Activated T-cell treated with anti-CD3 and anti-CD28 coated beads, Interleukin-2, amount 50 U/mL, for 4 hours (primary cell): ENCODE results near the gene AGBL4. TPM values are rescaled to one million over a fixed set of nuclear protein-coding genes. Genes with fewer than 3 reads are reported as not detected.

Experiments
- ATAC-seq, 2 donors: fragments of 200-7000 bp; cut with Tn5 transposase; one replicate each; pipeline ENCODE4 v1.10.0; 2021
- DNase-seq: peaks from one replicate; pipeline ENCODE4 v3.0.0-alpha.2; 2020
- H3K27me3 Mint-ChIP-seq: one replicate; pipeline ENCODE4 v1.8.0; 2021; ENCODE audit warnings: low read depth, mixed read lengths
- H3K36me3 Mint-ChIP-seq: one replicate; pipeline ENCODE4 v1.8.0; 2022; ENCODE audit warnings: mixed read lengths; ENCODE audit not compliant: insufficient read depth
- H3K4me1 Mint-ChIP-seq: one replicate; pipeline ENCODE4 v1.8.0; 2021; ENCODE audit warnings: low read depth, mixed read lengths
- H3K4me3 Mint-ChIP-seq: one replicate; pipeline ENCODE4 v1.8.0; 2021; ENCODE audit warnings: mild to moderate bottlenecking, moderate library complexity, mixed read lengths
- H3K9me3 Mint-ChIP-seq: one replicate; pipeline ENCODE4 v1.8.0; 2021; ENCODE audit warnings: mixed read lengths
- total RNA-seq, 3 donors: library from RNA; stranded (reverse); gene quantifications; one replicate each; pipeline ENCODE4 v1.2.1, GENCODE V29; 2021

AGBL4 gene
- total RNA-seq, 3 donors from 2014 or later = not detected

- H3K36me3 Mint-ChIP-seq = no peaks in the 10 kb centered on the region
- ATAC-seq (no peak), DNase-seq (no peak)
- no peaks in the 10 kb centered on the region for H3K9me3 Mint-ChIP-seq
- H3K4me3 Mint-ChIP-seq = no peak overlapping the region
- peaks cover under 1% of the 10 kb centered on the region for H3K27me3 Mint-ChIP-seq
- no peaks in the 10 kb centered on the region for H3K4me1 Mint-ChIP-seq
Observed at GRCh38 chr1:48572134-48572533, 1451.6 kb downstream of the AGBL4 start.

GRCh38 chr1:48571303-48571987 lies 1452.3 kb downstream of the AGBL4 start:
- peaks cover 1% of the 10 kb centered on the region for H3K27me3 Mint-ChIP-seq
- no peak for ATAC-seq
- no peaks in the 10 kb centered on the region for H3K4me1 Mint-ChIP-seq
- no peak for DNase-seq
- H3K36me3 Mint-ChIP-seq = no peaks in the 10 kb centered on the region
- no peak overlapping the region for H3K4me3 Mint-ChIP-seq
- no peaks in the 10 kb centered on the region for H3K9me3 Mint-ChIP-seq

- Mint-ChIP-seq H3K4me1 (no peaks in the 10 kb centered on the region), H3K9me3 (no peaks in the 10 kb centered on the region), H3K4me3 (no peak overlapping the region), H3K36me3 (no peaks in the 10 kb centered on the region), H3K27me3 (peaks cover 1% of the 10 kb centered on the region)
- ATAC-seq = no peak
- no peak for DNase-seq
Observed at GRCh38 chr1:48570568-48570967, 1453.2 kb downstream of the AGBL4 start.

GRCh38 chr1:48568501-48568900 lies 1455.3 kb downstream of the AGBL4 start:
- ATAC-seq = no peak
- H3K9me3 Mint-ChIP-seq = no peaks in the 10 kb centered on the region
- H3K36me3 Mint-ChIP-seq = no peaks in the 10 kb centered on the region
- no peak for DNase-seq
- no peaks in the 10 kb centered on the region for H3K4me1 Mint-ChIP-seq
- H3K4me3 Mint-ChIP-seq = no peak overlapping the region
- peaks cover 4% of the 10 kb centered on the region for H3K27me3 Mint-ChIP-seq

- Mint-ChIP-seq H3K4me3 (no peak overlapping the region), H3K36me3 (no peaks in the 10 kb centered on the region), H3K27me3 (peaks cover 4% of the 10 kb centered on the region), H3K9me3 (no peaks in the 10 kb centered on the region), H3K4me1 (no peaks in the 10 kb centered on the region)
- no peak for ATAC-seq
- no peak for DNase-seq
Observed at GRCh38 chr1:48566492-48566891, 1457.3 kb downstream of the AGBL4 start.

- DNase-seq (no peak), ATAC-seq (no peak)
- Mint-ChIP-seq H3K4me3 (no peak overlapping the region), H3K4me1 (no peaks in the 10 kb centered on the region), H3K36me3 (no peaks in the 10 kb centered on the region), H3K27me3 (peaks cover 5% of the 10 kb centered on the region), H3K9me3 (no peaks in the 10 kb centered on the region)
Observed at GRCh38 chr1:48563021-48563420, 1460.7 kb downstream of the AGBL4 start.

- H3K4me1 Mint-ChIP-seq = no peaks in the 10 kb centered on the region
- H3K9me3 Mint-ChIP-seq = no peaks in the 10 kb centered on the region
- DNase-seq = no peak
Observed at GRCh38 chr1:48561444-48561843, 1462.3 kb downstream of the AGBL4 start.

GRCh38 chr1:48560577-48560976 lies 1463.2 kb downstream of the AGBL4 start:
- no peaks in the 10 kb centered on the region for H3K4me1 Mint-ChIP-seq
- H3K4me3 Mint-ChIP-seq = no peak overlapping the region
- no peaks in the 10 kb centered on the region for H3K36me3 Mint-ChIP-seq
- no peaks in the 10 kb centered on the region for H3K9me3 Mint-ChIP-seq
- DNase-seq = no peak
- peaks cover 4% of the 10 kb centered on the region for H3K27me3 Mint-ChIP-seq
- ATAC-seq = no peak

More at GRCh38 chr1:48561444-48561843, 1462.3 kb downstream of the AGBL4 start:
- Mint-ChIP-seq H3K4me3 (no peak overlapping the region), H3K36me3 (no peaks in the 10 kb centered on the region), H3K27me3 (peaks cover 4% of the 10 kb centered on the region)
- ATAC-seq = no peak

GRCh38 chr1:48560116-48560515 lies 1463.6 kb downstream of the AGBL4 start:
- no peak for DNase-seq
- ATAC-seq = no peak
- peaks cover 4% of the 10 kb centered on the region for H3K27me3 Mint-ChIP-seq
- H3K4me1 Mint-ChIP-seq = no peaks in the 10 kb centered on the region
- H3K4me3 Mint-ChIP-seq = no peak overlapping the region
- no peaks in the 10 kb centered on the region for H3K9me3 Mint-ChIP-seq
- H3K36me3 Mint-ChIP-seq = no peaks in the 10 kb centered on the region

- no peaks in the 10 kb centered on the region for H3K4me1 Mint-ChIP-seq
- H3K4me3 Mint-ChIP-seq = no peak overlapping the region
- no peaks in the 10 kb centered on the region for H3K9me3 Mint-ChIP-seq
- no peak for DNase-seq
- no peaks in the 10 kb centered on the region for H3K36me3 Mint-ChIP-seq
- no peak for ATAC-seq
- H3K27me3 Mint-ChIP-seq = peaks cover 2% of the 10 kb centered on the region
Observed at GRCh38 chr1:48558366-48558765, 1465.4 kb downstream of the AGBL4 start.

GRCh38 chr1:48556186-48556850 lies 1467.4 kb downstream of the AGBL4 start:
- H3K4me3 Mint-ChIP-seq = no peak overlapping the region
- H3K36me3 Mint-ChIP-seq = no peaks in the 10 kb centered on the region
- peaks cover 2% of the 10 kb centered on the region for H3K27me3 Mint-ChIP-seq
- H3K4me1 Mint-ChIP-seq = no peaks in the 10 kb centered on the region
- no peaks in the 10 kb centered on the region for H3K9me3 Mint-ChIP-seq
- no peak for DNase-seq
- no peak for ATAC-seq

GRCh38 chr1:48555271-48555670 lies 1468.5 kb downstream of the AGBL4 start:
- no peaks in the 10 kb centered on the region for H3K36me3 Mint-ChIP-seq
- ATAC-seq (no peak), DNase-seq (no peak)
- no peaks in the 10 kb centered on the region for H3K27me3 Mint-ChIP-seq
- no peaks in the 10 kb centered on the region for H3K9me3 Mint-ChIP-seq
- H3K4me3 Mint-ChIP-seq = no peak overlapping the region
- H3K4me1 Mint-ChIP-seq = no peaks in the 10 kb centered on the region

GRCh38 chr1:48552903-48553606 lies 1470.7 kb downstream of the AGBL4 start:
- Mint-ChIP-seq H3K9me3 (no peaks in the 10 kb centered on the region), H3K36me3 (no peaks in the 10 kb centered on the region), H3K27me3 (no peaks in the 10 kb centered on the region), H3K4me1 (no peaks in the 10 kb centered on the region), H3K4me3 (no peak overlapping the region)
- no peak for DNase-seq
- no peak for ATAC-seq

- Mint-ChIP-seq H3K36me3 (no peaks in the 10 kb centered on the region), H3K4me3 (no peak overlapping the region), H3K4me1 (no peaks in the 10 kb centered on the region), H3K27me3 (no peaks in the 10 kb centered on the region), H3K9me3 (no peaks in the 10 kb centered on the region)
- DNase-seq = no peak
- peak in 1 of 2 donors; percentile 43 for ATAC-seq
Observed at GRCh38 chr1:48552420-48552819, 1471.3 kb downstream of the AGBL4 start.

GRCh38 chr1:48548985-48549384 lies 1474.8 kb downstream of the AGBL4 start:
- Mint-ChIP-seq H3K9me3 (no peaks in the 10 kb centered on the region), H3K4me3 (no peak overlapping the region), H3K36me3 (no peaks in the 10 kb centered on the region), H3K4me1 (no peaks in the 10 kb centered on the region), H3K27me3 (no peaks in the 10 kb centered on the region)
- ATAC-seq (no peak), DNase-seq (no peak)
